HepG2 (cell line): ENCODE measurements around the gene PIM3. TPM values are rescaled to one million over a fixed set of nuclear protein-coding genes. Genes with fewer than 3 reads are reported as not detected.

Source experiments
- DPF2 ChIP-seq: sonication (generic); formaldehyde crosslinking; IDR thresholded peaks from 2 replicates; pipeline ENCODE4 v1.4.0; 2020; ENCODE audit warnings: mild to moderate bottlenecking, low read depth, missing genetic modification reagents, borderline replicate concordance
- HNF4A ChIP-seq: sonication (generic); formaldehyde crosslinking; IDR thresholded peaks from 2 replicates; pipeline ENCODE4 v1.4.0; 2020; ENCODE audit warnings: missing genetic modification reagents
- MAFK ChIP-seq, 2 experiments: IDR thresholded peaks in 1 of 2; conservative IDR thresholded peaks in 1 of 2; 2 replicates each; pipeline ENCODE4 v1.6.1; 2011; ENCODE audit warnings: improper control_type of control experiment in 2 of 2, low read length in 2 of 2
- MED8 ChIP-seq: sonication (generic); formaldehyde crosslinking; IDR thresholded peaks from 2 replicates; pipeline ENCODE4 v1.8.1; 2023; ENCODE audit warnings: mild to moderate bottlenecking, missing genetic modification reagents; ENCODE audit not compliant: insufficient replicate concordance
- PREB ChIP-seq: sonication (generic); formaldehyde crosslinking; IDR thresholded peaks from 2 replicates; pipeline ENCODE4 v1.4.0; 2020; ENCODE audit warnings: missing genetic modification reagents
- RERE ChIP-seq: IDR thresholded peaks from 2 replicates; pipeline ENCODE4 v1.6.1; 2016; ENCODE audit warnings: low read depth, missing genetic modification reagents, missing compliant biosample characterization
- ZBTB3 ChIP-seq: sonication (generic); formaldehyde crosslinking; IDR thresholded peaks from 2 replicates; pipeline ENCODE4 v1.4.0; 2020; ENCODE audit warnings: low read depth, mild to moderate bottlenecking, moderate library complexity, missing genetic modification reagents, borderline replicate concordance
- ZBTB46 ChIP-seq: sonication (generic); formaldehyde crosslinking; IDR thresholded peaks from 2 replicates; pipeline ENCODE4 v1.4.0; 2020; ENCODE audit warnings: mild to moderate bottlenecking, missing genetic modification reagents, borderline replicate concordance
- ZNF138 ChIP-seq: sonication (generic); formaldehyde crosslinking; IDR thresholded peaks from 2 replicates; pipeline ENCODE4 v1.5.0; 2020; ENCODE audit warnings: mild to moderate bottlenecking, low read depth, missing genetic modification reagents
- ZNF333 ChIP-seq: sonication (generic); formaldehyde crosslinking; IDR thresholded peaks from 2 replicates; pipeline ENCODE4 v1.4.0; 2020; ENCODE audit warnings: mild to moderate bottlenecking, missing genetic modification reagents, borderline replicate concordance
- ZNF589 ChIP-seq: sonication (generic); formaldehyde crosslinking; conservative IDR thresholded peaks from 2 replicates; pipeline ENCODE4 v1.8.0; 2022; ENCODE audit warnings: mild to moderate bottlenecking, moderate library complexity, missing genetic modification reagents
- ZNF674 ChIP-seq: sonication (generic); formaldehyde crosslinking; IDR thresholded peaks from 2 replicates; pipeline ENCODE4 v1.5.0; 2020; ENCODE audit warnings: low read depth, mild to moderate bottlenecking, missing genetic modification reagents
- ZNF678 ChIP-seq: sonication (generic); formaldehyde crosslinking; IDR thresholded peaks from 2 replicates; pipeline ENCODE4 v1.4.0; 2020; ENCODE audit warnings: mild to moderate bottlenecking, missing genetic modification reagents
- ZSCAN9 ChIP-seq: IDR thresholded peaks from 2 replicates; pipeline ENCODE4 v1.6.1; 2016; ENCODE audit warnings: borderline replicate concordance
- polyA plus RNA-seq, 8 experiments: library from polyadenylated mRNA; depleted of rRNA in 3 of 8; stranded (reverse) in 7 of 8; unstranded in 1 of 8; fragments of >200 nt; fragmentation: Illumina TruSeq in 4 of 8; extraction: Trizol in 4 of 8; gene quantifications; 2 replicates each; pipeline versions ENCODE4 v1.2.1 to v1.2.3, GENCODE V29; 2011 to 2016; ENCODE audit warnings: low read depth in 4 of 8, missing spikeins in 1 of 8, mixed read lengths in 1 of 8; ENCODE audit not compliant: insufficient read depth in 1 of 8
- total RNA-seq, 5 experiments: library from RNA; depleted of rRNA; stranded (reverse); fragments of >200 nt; fragmentation: Illumina TruSeq; extraction: Trizol; gene quantifications; 2 replicates each; pipeline ENCODE4 v1.2.3, GENCODE V29; 2016; ENCODE audit warnings: low read depth in 1 of 5
- TF ChIP-seq, protein P1 (sequence below): sonication (generic); formaldehyde crosslinking; IDR thresholded peaks from 2 replicates; pipeline ENCODE4 v1.9.0; 2021; ENCODE audit warnings: missing genetic modification reagents, mild to moderate bottlenecking, borderline replicate concordance
- TF ChIP-seq, protein P2 (sequence below): IDR thresholded peaks from 2 replicates; pipeline ENCODE4 v1.6.1; 2016; ENCODE audit warnings: low read depth

PIM3 gene
- total and polyA plus RNA-seq, 2 of the 13 experiments (the other 11 are each of a cell fraction or from before 2014, with no cell fraction given) = 21.6 to 31.2 TPM

DNA sequence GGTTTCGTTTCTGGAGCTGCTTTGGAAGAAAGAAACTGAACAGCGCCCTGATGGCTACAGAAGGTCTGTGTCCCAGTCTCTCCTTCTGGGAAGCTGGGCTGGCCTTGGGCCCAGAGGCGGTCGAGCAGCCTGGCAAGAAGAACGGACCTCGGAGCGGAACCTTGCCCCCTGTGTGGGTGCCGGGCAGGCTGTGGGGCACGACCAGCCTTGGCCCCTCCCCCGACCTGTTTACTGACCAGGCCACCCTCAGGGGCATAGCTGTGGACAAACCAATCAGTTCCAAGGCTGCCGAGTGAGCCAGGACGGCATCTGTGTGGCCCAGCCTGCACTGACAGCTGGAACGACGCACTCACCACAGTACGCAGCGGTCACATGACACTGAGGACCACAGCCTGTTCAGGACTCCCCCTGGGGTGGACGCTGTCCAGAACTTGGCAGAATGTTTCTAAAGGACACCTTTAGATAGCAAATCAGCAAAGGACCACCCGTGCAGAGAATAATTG, 7.2 kb downstream of the PIM3 start (continued):
- TF ChIP-seq DPF2 (CRISPR knock-in tag) (0 out of 2 replicates have a peak, but pooled peaks have one; percentile 18), MAFK (conservative IDR thresholded peaks at IDR 0.05 in 1 of 2, IDR thresholded peaks at IDR 0.05 in 1 of 2; ENCODE audit: low read length in 2 of 2) (no peak), PREB (CRISPR knock-in tag) (no peak), MED8 (peak; percentile 34), ZSCAN9 (CRISPR knock-in tag) (no peak), ZBTB46 (CRISPR knock-in tag) (no peak), ZNF138 (no peak), HNF4A (CRISPR knock-in tag) (peak; percentile 56; the same call in 1 of the 2 replicates), ZNF589 (no peak), ZNF674 (no peak), ZNF333 (CRISPR knock-in tag) (no peak), RERE (CRISPR knock-in tag) (no peak), ZNF678 (CRISPR knock-in tag) (no peak), ZBTB3 (CRISPR knock-in tag) (no peak)
- TF ChIP-seq, protein P1, sequence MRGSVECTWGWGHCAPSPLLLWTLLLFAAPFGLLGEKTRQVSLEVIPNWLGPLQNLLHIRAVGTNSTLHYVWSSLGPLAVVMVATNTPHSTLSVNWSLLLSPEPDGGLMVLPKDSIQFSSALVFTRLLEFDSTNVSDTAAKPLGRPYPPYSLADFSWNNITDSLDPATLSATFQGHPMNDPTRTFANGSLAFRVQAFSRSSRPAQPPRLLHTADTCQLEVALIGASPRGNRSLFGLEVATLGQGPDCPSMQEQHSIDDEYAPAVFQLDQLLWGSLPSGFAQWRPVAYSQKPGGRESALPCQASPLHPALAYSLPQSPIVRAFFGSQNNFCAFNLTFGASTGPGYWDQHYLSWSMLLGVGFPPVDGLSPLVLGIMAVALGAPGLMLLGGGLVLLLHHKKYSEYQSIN (CRISPR knock-in tag) = no peak
- TF ChIP-seq, protein P2, sequence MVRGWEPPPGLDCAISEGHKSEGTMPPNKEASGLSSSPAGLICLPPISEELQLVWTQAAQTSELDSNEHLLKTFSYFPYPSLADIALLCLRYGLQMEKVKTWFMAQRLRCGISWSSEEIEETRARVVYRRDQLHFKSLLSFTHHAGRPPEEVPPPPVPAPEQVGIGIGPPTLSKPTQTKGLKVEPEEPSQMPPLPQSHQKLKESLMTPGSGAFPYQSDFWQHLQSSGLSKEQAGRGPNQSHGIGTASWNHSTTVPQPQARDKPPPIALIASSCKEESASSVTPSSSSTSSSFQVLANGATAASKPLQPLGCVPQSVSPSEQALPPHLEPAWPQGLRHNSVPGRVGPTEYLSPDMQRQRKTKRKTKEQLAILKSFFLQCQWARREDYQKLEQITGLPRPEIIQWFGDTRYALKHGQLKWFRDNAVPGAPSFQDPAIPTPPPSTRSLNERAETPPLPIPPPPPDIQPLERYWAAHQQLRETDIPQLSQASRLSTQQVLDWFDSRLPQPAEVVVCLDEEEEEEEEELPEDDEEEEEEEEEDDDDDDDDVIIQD (CRISPR knock-in tag) = no peak
